LoVo (cell line): ENCODE measurements around the gene HDAC9.
"Not testable (repeated sequence)": the region's sequence is repeated elsewhere in the genome, so short reads cannot be mapped to it uniquely, and the experiment has no call there.

ENCODE experiments used
- DNase-seq: peaks from one replicate; pipeline ENCODE4 v3.0.0-alpha.2; 2016; ENCODE audit warnings: low spot score

The HDAC9 gene

GRCh38 chr7:18975689-18976280 is 480.2 kb downstream of the HDAC9 start:
- DNase-seq: no peak

GRCh38 chr7:18976715-18977471 is 481.3 kb downstream of the HDAC9 start:
- no peak for DNase-seq

GRCh38 chr7:18978108-18978495 is 482.6 kb downstream of the HDAC9 start:
- DNase-seq: no peak

- not testable (repeated sequence) for DNase-seq
Measured at GRCh38 chr7:18990700-18991099, 495.2 kb downstream of the HDAC9 start.

- no peak for DNase-seq
Measured at GRCh38 chr7:18993933-18994668, 498.6 kb downstream of the HDAC9 start.

GRCh38 chr7:18995270-18995671 is 499.7 kb downstream of the HDAC9 start:
- DNase-seq: no peak

GRCh38 chr7:18995811-18996426 is 500.4 kb downstream of the HDAC9 start:
- DNase-seq: no peak

- no peak for DNase-seq
Measured at GRCh38 chr7:18996583-18996982, 501.0 kb downstream of the HDAC9 start.

- no peak for DNase-seq
Measured at GRCh38 chr7:18997477-18998150, 502.1 kb downstream of the HDAC9 start.

GRCh38 chr7:19000410-19000809 is 504.9 kb downstream of the HDAC9 start:
- no peak for DNase-seq

- no peak for DNase-seq
Measured at GRCh38 chr7:19001854-19002253, 506.3 kb downstream of the HDAC9 start.

GRCh38 chr7:19009241-19009935 is 513.8 kb downstream of the HDAC9 start:
- no peak for DNase-seq

- DNase-seq: no peak
Measured at GRCh38 chr7:19009936-19010280, 514.4 kb downstream of the HDAC9 start.

- no peak for DNase-seq
Measured at GRCh38 chr7:19011212-19011611, 515.7 kb downstream of the HDAC9 start.

- DNase-seq: no peak
Measured at GRCh38 chr7:19015098-19015497, 519.5 kb downstream of the HDAC9 start.

- DNase-seq: no peak
Measured at GRCh38 chr7:19016140-19016539, 520.6 kb downstream of the HDAC9 start.

GRCh38 chr7:19017374-19017773 is 521.8 kb downstream of the HDAC9 start:
- DNase-seq: no peak

- no peak for DNase-seq
Measured at GRCh38 chr7:19020062-19020461, 524.5 kb downstream of the HDAC9 start.

- no peak for DNase-seq
Measured at GRCh38 chr7:19020711-19021110, 525.2 kb downstream of the HDAC9 start.

- no peak for DNase-seq
Measured at GRCh38 chr7:19023477-19023876, 527.9 kb downstream of the HDAC9 start.

- DNase-seq: no peak
Measured at GRCh38 chr7:19024261-19024660, 528.7 kb downstream of the HDAC9 start.

- no peak for DNase-seq
Measured at GRCh38 chr7:19026888-19027287, 531.3 kb downstream of the HDAC9 start.
